Breast epithelium (tissue), 3 donors: ENCODE measurements around the gene MET.

ENCODE experiments used
- CTCF ChIP-seq, 3 donors: fragments of 450-650 bp; IDR thresholded peaks; one replicate each; pipeline ENCODE4 v1.5.1; 2016 to 2017; ENCODE audit warnings: antibody characterized with exemption in 3 of 3, mild to moderate bottlenecking in 3 of 3, moderate library complexity in 3 of 3
- POLR2A ChIP-seq: fragments of 450-650 bp; IDR thresholded peaks from one replicate; pipeline ENCODE4 v1.6.1; 2016; ENCODE audit warnings: antibody characterized with exemption, mild to moderate bottlenecking, moderate library complexity

GRCh38 chr7:116739307-116739706 lies 67.3 kb downstream of the MET start:
- TF ChIP-seq CTCF (IDR thresholded peaks at IDR 0.05) (no peak), POLR2A (no peak)
